Upper lobe of right lung (tissue), 1 donor: ENCODE results near the gene SOX13. TPM values are rescaled to one million over a fixed set of nuclear protein-coding genes. Genes with fewer than 3 reads are reported as not detected.
"Not testable (repeated sequence)": the region's sequence is repeated elsewhere in the genome, so short reads cannot be mapped to it uniquely, and the experiment has no call there.

ENCODE experiments used
- ATAC-seq: fragments of 200-7000 bp; cut with Tn5 transposase; one replicate; pipeline ENCODE4 v1.9.1; 2020; ENCODE audit warnings: mild to moderate bottlenecking, moderate library complexity
- DNase-seq: peaks from one replicate; pipeline ENCODE4 v3.0.0-alpha.2; 2020
- H3K27ac ChIP-seq: fragments of 200-600 bp; one replicate; pipeline ENCODE4 v1.8.0; 2022
- H3K27me3 ChIP-seq: fragments of 200-600 bp; one replicate; pipeline ENCODE4 v1.8.0; 2022; ENCODE audit warnings: mild to moderate bottlenecking
- H3K36me3 ChIP-seq: fragments of 200-600 bp; one replicate; pipeline ENCODE4 v1.8.0; 2022
- H3K4me1 ChIP-seq: fragments of 200-600 bp; one replicate; pipeline ENCODE4 v1.8.0; 2022
- H3K4me3 ChIP-seq: fragments of 200-600 bp; one replicate; pipeline ENCODE4 v1.8.0; 2022; ENCODE audit warnings: mild to moderate bottlenecking
- H3K9me3 ChIP-seq: fragments of 200-600 bp; one replicate; pipeline ENCODE4 v1.8.0; 2022
- intact Hi-C: fragments of 100-400 bp; cut with DNase I; formaldehyde crosslinking; loops from one replicate; pipeline ENCODE4 v1.11.0; 2022
- total RNA-seq: library from RNA; stranded (reverse); fragmentation: NEBNext Ultra II Directional; extraction: Animal tissue kit (Norgen Biotek cat#: 25700); gene quantifications from one replicate; pipeline ENCODE4 v1.2.1, GENCODE V29; 2021
- TF ChIP-seq, protein P1 (sequence below): fragments of 200-600 bp; IDR thresholded peaks from one replicate; pipeline ENCODE4 v1.8.0; 2022; ENCODE audit warnings: antibody characterized with exemption
- donor health status: DM: no; HTN: yes; CAD: no; lungs with severe emphysema.

Gene SOX13
- total RNA-seq, 1 donor from 2014 or later = 76.3 TPM

DNA sequence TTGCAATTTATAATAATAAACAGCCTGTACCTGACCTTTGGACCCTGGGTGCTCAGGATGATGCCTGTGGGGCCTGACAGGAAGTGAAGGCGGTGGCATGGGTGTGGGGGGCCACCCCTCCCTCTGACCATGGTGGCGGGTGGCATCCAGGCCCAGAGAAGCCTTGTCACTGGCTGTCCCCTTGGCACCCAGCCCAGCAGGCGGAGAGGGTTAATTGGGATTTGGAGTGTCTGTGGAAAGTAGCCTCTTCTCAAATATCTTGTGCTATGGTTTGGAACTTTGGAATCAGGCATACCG lies 20.5 kb downstream of the SOX13 start:
- Histone ChIP-seq H3K27me3 (no peaks in the 10 kb centered on the region), H3K36me3 (no peaks in the 10 kb centered on the region), H3K4me1 (peaks cover 53% of the 10 kb centered on the region), H3K27ac (peak overlapping the region; percentile 58), H3K9me3 (no peaks in the 10 kb centered on the region), H3K4me3 (no peak overlapping the region)
- DNase-seq = no peak
- intact Hi-C loops = no loop called here
- no peak for ATAC-seq
- TF ChIP-seq, protein P1, sequence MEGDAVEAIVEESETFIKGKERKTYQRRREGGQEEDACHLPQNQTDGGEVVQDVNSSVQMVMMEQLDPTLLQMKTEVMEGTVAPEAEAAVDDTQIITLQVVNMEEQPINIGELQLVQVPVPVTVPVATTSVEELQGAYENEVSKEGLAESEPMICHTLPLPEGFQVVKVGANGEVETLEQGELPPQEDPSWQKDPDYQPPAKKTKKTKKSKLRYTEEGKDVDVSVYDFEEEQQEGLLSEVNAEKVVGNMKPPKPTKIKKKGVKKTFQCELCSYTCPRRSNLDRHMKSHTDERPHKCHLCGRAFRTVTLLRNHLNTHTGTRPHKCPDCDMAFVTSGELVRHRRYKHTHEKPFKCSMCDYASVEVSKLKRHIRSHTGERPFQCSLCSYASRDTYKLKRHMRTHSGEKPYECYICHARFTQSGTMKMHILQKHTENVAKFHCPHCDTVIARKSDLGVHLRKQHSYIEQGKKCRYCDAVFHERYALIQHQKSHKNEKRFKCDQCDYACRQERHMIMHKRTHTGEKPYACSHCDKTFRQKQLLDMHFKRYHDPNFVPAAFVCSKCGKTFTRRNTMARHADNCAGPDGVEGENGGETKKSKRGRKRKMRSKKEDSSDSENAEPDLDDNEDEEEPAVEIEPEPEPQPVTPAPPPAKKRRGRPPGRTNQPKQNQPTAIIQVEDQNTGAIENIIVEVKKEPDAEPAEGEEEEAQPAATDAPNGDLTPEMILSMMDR = no peak

DNA sequence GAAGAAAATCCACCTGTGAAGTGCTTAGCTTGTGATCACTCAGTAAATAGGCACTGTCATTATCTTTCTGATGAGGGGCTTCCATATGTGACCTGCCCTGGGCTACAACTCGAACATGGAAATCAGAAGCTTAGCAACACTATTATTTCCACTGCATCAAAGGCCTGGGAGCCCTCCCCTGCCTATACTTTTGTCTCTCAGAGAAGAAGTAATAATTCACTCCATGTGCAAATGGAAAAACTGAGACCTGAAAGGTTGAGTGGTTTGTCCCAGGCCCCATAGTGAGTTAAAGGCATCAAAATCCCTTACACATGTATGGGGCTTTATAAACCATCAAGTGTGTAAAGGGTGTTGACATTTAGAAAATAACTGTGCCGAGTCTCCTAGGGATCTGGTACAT lies 20.9 kb downstream of the SOX13 start:
- no peaks in the 10 kb centered on the region for H3K36me3 ChIP-seq
- H3K9me3 ChIP-seq = no peaks in the 10 kb centered on the region
- TF ChIP-seq, protein P1 = no peak
- DNase-seq (no peak), ATAC-seq (no peak)
- no peaks in the 10 kb centered on the region for H3K27me3 ChIP-seq
- peak overlapping the region; percentile 58 for H3K27ac ChIP-seq
- H3K4me3 ChIP-seq = no peak overlapping the region
- intact Hi-C loops = no loop called here
- H3K4me1 ChIP-seq = peaks cover 49% of the 10 kb centered on the region

DNA sequence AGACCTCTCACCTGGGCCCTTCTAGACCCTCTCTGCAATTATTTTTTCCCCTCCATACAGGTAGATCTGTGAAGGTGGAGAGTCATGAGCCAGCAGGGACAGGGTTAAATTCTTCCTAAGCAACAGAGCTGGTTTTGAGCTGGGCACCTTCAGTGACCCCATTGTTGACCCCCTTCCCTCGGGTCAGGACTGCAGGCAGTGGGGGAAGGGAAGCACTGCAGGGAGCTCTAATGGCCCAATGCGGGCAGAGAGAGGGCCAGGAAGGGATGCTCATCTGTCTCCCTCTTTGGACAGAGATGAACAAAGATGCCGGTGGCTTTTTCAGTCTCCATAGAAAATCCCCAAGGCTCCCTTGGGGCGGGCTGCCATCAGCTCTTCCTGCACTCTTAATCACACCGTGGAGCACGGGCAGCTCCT lies 21.4 kb downstream of the SOX13 start:
- TF ChIP-seq, protein P1 = no peak
- no peak for DNase-seq
- Histone ChIP-seq H3K9me3 (no peaks in the 10 kb centered on the region), H3K4me1 (peaks cover 46% of the 10 kb centered on the region), H3K4me3 (no peak overlapping the region), H3K36me3 (no peaks in the 10 kb centered on the region), H3K27ac (peak overlapping the region; percentile 39), H3K27me3 (no peaks in the 10 kb centered on the region)
- ATAC-seq = no peak
- intact Hi-C loops = no loop called here

DNA sequence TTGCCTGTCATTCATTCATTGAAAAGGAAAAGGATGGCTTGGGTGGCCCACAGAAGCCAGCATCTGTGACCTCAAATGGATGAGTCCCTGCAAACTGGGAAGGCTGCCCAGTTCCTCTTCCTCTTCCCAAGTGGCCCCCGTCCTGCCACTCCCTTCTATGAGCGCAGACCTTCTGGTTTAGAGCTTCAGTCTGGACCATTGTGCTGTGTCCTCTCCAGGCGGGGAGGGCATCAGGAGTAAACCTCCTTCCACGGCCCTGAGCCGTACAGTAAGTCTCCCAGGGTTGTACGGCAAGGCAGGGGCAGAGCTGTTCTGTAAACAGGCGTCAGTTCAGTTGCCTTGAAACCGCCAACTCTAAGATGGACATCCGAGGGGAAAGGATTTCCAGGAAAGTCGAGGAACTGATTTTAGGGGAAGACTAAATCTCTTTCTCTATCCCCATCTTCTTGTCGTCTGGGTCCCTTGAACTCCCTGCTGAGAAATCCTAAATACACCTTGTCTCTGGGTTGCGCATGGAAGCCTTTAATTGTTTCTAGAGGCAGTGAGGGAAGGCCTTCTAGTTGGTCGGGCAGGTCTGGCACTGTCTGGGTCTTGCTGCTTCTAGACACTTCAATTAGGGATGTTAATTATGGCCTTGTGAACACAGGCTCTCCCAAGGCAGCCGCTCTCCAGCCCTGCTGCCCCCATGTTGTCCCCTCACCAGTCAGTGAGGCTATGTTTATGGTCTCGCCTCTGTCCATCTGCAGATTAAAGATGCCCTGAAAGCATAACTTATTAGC lies 22.1 kb downstream of the SOX13 start:
- no peaks in the 10 kb centered on the region for H3K27me3 ChIP-seq
- peaks cover 41% of the 10 kb centered on the region for H3K4me1 ChIP-seq
- H3K4me3 ChIP-seq = no peak overlapping the region
- H3K27ac ChIP-seq = no peak overlapping the region
- intact Hi-C loops = no loop called here
- DNase-seq (no peak), ATAC-seq (peak; percentile 66)
- H3K36me3 ChIP-seq = no peaks in the 10 kb centered on the region
- TF ChIP-seq, protein P1 = no peak
- no peaks in the 10 kb centered on the region for H3K9me3 ChIP-seq

DNA sequence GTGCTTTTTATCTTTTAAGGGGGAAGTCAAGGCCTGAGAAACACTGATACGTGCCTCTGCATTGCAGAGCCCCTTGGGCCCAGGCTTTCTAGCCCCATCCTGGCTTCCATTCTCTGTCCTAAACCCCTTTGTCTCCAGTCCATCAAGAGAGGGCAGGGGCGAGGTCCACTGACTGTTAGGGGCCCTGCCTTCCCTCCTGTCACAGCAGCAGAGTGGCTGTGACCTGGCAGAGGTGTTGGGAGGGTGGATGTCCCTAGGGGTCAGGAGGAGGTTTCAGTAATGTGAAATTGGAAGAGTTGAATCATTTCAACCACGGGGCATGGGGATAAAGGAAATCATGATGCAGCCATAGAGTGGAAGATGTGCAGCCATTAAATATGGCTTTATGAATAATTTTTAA lies 24.0 kb downstream of the SOX13 start:
- Histone ChIP-seq H3K36me3 (no peaks in the 10 kb centered on the region), H3K9me3 (no peaks in the 10 kb centered on the region), H3K4me3 (no peak overlapping the region), H3K27me3 (no peaks in the 10 kb centered on the region), H3K27ac (no peak overlapping the region), H3K4me1 (peaks cover 39% of the 10 kb centered on the region)
- no peak for ATAC-seq
- DNase-seq = no peak
- TF ChIP-seq, protein P1 = no peak
- intact Hi-C loops = no loop called here

DNA sequence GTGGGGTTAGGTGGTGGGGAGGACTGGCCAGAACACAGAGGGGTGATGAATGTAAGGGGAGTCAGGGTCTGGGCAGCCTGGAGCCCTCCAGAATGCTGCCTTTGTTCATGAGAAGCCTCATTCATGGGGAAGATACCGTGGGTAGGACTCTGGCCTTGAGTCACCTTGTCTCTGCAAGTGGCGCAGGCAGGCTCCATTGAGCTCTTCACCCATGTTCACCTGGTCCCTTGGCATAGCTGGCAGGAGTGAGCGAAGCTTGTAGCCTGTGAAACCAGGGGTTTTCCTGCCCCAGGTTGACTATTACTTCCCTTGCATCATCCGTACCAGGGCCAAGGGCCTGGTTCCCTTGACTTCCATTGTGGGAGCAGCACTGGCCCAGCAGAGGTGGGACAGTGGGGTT lies 25.8 kb downstream of the SOX13 start:
- DNase-seq (no peak), ATAC-seq (no peak)
- no peaks in the 10 kb centered on the region for H3K36me3 ChIP-seq
- no peaks in the 10 kb centered on the region for H3K9me3 ChIP-seq
- no peak overlapping the region for H3K27ac ChIP-seq
- H3K4me1 ChIP-seq = peaks cover 43% of the 10 kb centered on the region
- H3K4me3 ChIP-seq = no peak overlapping the region
- TF ChIP-seq, protein P1 = no peak
- H3K27me3 ChIP-seq = no peaks in the 10 kb centered on the region
- intact Hi-C loops = no loop called here

DNA sequence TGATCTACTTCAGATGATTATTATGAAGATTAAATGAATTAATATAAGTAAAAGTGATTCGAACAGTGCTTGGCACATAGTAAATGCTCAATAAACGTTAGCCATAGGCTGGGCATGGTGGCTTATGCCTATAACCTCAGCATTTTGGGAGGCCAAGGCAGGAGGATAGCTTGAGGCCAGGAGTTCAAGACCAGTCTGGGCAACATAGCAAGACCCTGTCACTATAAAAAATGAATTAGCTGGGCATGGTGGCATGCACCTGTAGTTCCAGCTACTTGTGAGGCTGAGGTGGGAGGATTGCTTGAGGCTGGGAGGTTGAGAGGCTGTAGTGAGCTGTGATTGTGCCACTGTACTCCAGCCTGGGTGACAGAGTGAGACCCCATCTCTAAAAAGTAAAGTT lies 26.8 kb downstream of the SOX13 start:
- H3K4me1 ChIP-seq = peaks cover 44% of the 10 kb centered on the region
- H3K27ac ChIP-seq, intact Hi-C loops, H3K9me3 ChIP-seq, H3K36me3 ChIP-seq, H3K27me3 ChIP-seq, ATAC-seq, H3K4me3 ChIP-seq, DNase-seq: not testable (repeated sequence)
